Measurements from ENCODE around the gene TBX10.
A peak's percentile ranks its signal among the peaks of the same experiment; 100 is the strongest.

GRCh38 chr11:67615728-67616430 is 23.7 kb downstream of the TBX10 start:
- TF ChIP-seq EZH2 (IDR thresholded peaks at IDR 0.05; ENCODE audit: insufficient read depth, low read length) (peak; percentile 59), CTCF (IDR thresholded peaks at IDR 0.05; ENCODE audit: insufficient read depth, low read depth, low read length) (no peak)
